GM19239 (cell line): ENCODE results near the gene ARHGAP30.

Source experiments
- DNase-seq: peaks from one replicate; pipeline ENCODE4 v3.0.0; 2011; ENCODE audit warnings: low spot score; ENCODE audit not compliant: insufficient read length
- FAIRE-seq: peaks from 2 replicates; lab custom pipeline; 2011; peaks lifted over from hg19 to GRCh38; lab: Jason Lieb, UNC

The ARHGAP30 gene

DNA sequence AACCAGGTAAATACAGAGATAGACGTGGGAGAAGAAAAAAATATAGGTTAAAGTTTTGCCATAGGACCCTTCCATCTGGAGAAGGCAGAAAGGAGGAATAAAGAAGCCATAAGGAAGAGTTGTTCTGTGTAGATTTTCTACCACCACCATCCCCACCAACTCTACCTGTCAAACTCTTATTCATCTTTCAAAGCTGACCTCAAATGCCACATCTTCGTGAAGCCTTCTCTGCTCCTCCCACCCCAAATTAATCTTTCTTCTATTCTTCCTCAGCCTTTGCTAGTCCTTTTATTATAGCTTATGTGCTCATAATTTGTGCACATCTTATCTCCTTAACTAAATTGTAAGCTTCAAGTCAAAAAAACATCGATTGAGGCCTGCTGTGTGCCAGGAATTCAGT lies 20.9 kb upstream of the ARHGAP30 start:
- FAIRE-seq (no peak), DNase-seq (no peak)

DNA sequence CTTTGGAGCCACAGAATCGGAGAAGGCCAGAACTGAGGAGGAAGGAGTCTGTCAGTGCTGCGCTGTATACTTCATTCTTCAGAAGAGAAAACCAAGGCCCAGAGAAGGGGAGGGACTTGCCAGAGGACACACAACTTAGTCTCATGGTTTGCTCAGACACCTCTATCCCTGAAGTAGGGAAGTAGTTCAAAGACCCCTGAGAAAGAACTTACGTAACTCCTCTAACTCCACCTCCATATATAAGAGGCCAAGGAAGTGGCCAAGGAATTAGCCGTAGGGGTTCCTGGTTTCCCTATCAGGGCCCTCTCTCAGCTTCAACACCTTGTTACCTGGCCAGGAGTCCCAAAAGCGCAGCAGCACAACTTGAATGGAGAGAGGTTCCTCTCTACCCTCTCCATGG lies 20.2 kb upstream of the ARHGAP30 start:
- no peak for DNase-seq
- FAIRE-seq, result no peak

GRCh38 chr1:161089251-161089924 lies 19.7 kb upstream of the ARHGAP30 start, which contains the start of gene NECTIN4:
TSS of gene NECTIN4 (minus strand) at chr1:161089558. CDS start at chr1:161089296, 262 bp downstream.
- FAIRE-seq, result no peak
- DNase-seq, result no peak

DNA sequence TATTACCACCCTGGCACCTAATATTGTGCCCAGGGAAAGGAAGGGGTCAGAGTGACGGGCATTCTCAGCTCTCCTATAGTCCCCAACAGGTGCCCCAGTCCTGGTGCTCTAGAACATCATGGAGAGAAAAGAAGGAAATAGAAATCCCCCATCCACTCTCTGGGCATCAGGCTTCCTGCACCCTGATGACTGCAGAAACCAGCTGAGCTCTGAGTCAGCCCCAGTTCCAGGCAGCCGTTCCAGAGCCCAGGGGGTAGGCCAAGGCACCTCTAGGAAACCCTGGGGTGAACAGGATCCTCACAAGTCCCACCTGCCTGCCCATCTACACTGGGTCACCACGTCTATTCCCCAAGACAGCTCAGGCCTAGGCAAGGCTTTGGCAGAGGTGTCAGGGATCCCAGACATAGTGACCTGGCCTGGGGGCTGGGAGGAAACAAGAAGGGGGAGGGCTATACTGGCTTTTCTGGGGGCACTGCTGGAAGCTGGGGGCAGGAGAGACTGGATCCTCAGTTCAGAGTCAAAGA lies 19.0 kb upstream of the ARHGAP30 start:
- no peak for FAIRE-seq

GRCh38 chr1:161086457-161086856 lies 16.8 kb upstream of the ARHGAP30 start:
- DNase-seq (no peak), FAIRE-seq (no peak)

More for the DNA sequence above, 19.0 kb upstream of the ARHGAP30 start:
- DNase-seq, result no peak

GRCh38 chr1:161085165-161085564 lies 15.5 kb upstream of the ARHGAP30 start:
- DNase-seq, result no peak
- no peak for FAIRE-seq

DNA sequence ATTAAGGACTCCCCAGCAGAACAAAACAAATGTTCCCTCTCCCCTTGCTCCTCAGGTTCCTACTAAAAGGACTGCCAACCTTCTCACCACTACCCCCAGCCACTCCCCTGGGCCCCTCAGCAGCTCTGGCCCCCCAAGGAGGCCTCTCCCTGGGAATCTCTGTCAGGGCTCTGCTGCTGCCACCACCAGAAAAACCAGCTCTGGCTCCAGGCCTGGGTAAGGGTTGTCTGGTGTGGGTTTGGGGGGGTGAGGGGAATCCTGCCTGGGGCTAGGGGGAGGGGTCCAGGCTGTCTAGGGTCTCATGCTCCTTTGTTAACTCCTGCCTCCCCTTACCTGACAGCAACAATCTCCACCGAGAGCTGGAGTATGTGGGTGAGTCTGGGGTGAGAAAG lies 14.9 kb upstream of the ARHGAP30 start:
- DNase-seq, result no peak
- no peak for FAIRE-seq

GRCh38 chr1:161083748-161084596 lies 14.3 kb upstream of the ARHGAP30 start:
- FAIRE-seq (no peak), DNase-seq (no peak)

- DNase-seq (no peak), FAIRE-seq (no peak)
Observed at GRCh38 chr1:161082996-161083747, 13.5 kb upstream of the ARHGAP30 start.

- no peak for FAIRE-seq
Observed at GRCh38 chr1:161082483-161082882, 12.8 kb upstream of the ARHGAP30 start.

GRCh38 chr1:161081519-161081918 lies 11.8 kb upstream of the ARHGAP30 start:
- FAIRE-seq (no peak), DNase-seq (no peak)

More at GRCh38 chr1:161082483-161082882, 12.8 kb upstream of the ARHGAP30 start:
- DNase-seq, result no peak

GRCh38 chr1:161080441-161081405 lies 11.0 kb upstream of the ARHGAP30 start:
- DNase-seq (no peak), FAIRE-seq (no peak)

GRCh38 chr1:161079436-161080110 lies 9.9 kb upstream of the ARHGAP30 start:
- DNase-seq, result no peak
- no peak for FAIRE-seq

DNA sequence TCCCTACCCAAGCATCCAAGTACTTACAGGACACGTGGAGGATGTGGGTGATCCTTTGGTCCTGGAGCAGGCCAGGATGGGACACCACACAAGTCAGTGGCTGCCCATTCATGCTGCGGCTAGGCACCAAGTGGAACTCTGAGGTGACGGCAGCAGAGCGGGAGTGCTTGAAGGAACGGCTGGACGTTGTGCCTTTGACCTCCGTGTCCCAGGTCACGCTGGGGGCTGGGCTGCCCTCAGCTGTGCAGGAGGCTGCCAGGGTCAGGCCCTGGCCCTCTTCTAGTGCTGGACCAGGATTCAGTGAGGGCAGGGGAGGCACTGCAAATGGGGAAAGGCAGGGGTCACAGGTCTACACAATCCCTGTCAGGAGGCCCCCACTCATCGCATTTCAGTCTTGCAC lies 7.7 kb upstream of the ARHGAP30 start:
- no peak for FAIRE-seq
- no peak for DNase-seq

DNA sequence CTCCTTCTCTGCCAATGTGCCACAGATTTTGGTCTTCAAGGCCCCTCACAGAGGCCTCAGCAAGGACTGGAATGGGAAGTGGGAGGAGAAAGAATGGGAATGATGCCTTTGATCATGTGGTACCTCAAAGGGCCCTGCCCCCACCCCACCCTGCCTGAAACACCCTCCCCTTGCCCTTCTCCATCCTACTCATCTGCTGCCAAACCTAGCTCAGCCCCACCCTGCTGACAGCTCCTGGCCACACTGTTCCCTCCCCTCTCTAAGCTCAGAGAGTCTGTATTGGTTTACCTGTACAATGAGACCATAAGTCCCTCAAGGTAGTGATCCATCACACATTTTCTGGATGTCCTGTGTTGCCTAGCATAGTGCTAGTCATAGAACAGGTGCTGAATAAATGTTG lies 6.7 kb upstream of the ARHGAP30 start:
- no peak for FAIRE-seq
- no peak for DNase-seq

DNA sequence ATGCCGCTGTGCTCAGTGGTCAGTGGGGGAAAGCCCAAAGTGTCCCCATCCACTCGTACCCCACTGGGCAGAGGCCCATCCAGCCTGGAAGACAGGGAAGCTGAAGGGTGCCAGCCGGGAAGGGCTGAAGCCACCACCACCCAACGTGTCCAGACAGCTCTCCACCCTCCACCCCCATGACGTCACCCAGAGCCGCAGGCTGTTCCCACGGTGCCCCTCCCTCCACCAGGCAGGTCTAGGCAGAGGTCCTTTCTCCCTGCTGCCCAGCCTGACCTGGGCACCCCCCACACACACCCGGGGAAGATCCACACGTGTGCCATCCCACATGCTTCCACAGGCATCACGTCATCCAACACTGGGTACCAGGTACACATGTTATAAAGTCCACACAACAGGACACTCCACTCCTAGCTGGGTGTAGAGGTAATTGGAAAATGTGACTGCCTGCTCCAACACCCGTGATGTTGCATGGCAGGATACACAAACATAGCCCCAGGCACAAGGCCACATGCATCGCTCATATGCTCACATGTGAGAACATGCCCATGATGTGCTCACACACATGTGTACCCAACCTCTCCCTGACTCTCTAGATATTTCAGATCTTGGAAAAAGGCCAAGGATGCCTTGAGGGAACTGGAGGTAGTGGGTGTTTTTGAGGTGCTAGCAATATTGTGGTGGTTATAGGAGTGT lies 5.1 kb upstream of the ARHGAP30 start:
- FAIRE-seq (no peak), DNase-seq (no peak)

GRCh38 chr1:161073474-161074121 lies 3.9 kb upstream of the ARHGAP30 start:
- DNase-seq (no peak), FAIRE-seq (no peak)
